Activated CD8-positive, alpha-beta T cell treated with anti-CD3 and anti-CD28 coated beads for 36 hours (primary cell): ENCODE results near the gene MYO18A. TPM values are rescaled to one million over a fixed set of nuclear protein-coding genes. Genes with fewer than 3 reads are reported as not detected.

ENCODE experiments used
- ATAC-seq: fragments of 200-7000 bp; cut with Tn5 transposase; one replicate; pipeline ENCODE4 v1.10.0; 2021; ENCODE audit warnings: mild to moderate bottlenecking, moderate library complexity
- CTCF ChIA-PET: fragments of 350-600 bp; sonication (Branson Sonifier 250); formaldehyde crosslinking; loops from one replicate; lab custom pipeline; 2021; ENCODE audit warnings: antibody characterized with exemption; lab: Charles Lee
- POLR2A ChIA-PET: fragments of 350-600 bp; sonication (Branson Sonifier 250); formaldehyde crosslinking; loops from one replicate; lab custom pipeline; 2021; ENCODE audit warnings: antibody characterized with exemption; lab: Charles Lee
- DNase-seq: peaks from one replicate; pipeline ENCODE4 v3.0.0-alpha.2; 2020
- H3K27ac Mint-ChIP-seq: one replicate; pipeline ENCODE4 v1.8.0; 2021; ENCODE audit warnings: mild to moderate bottlenecking, mixed read lengths
- H3K27me3 Mint-ChIP-seq: one replicate; pipeline ENCODE4 v1.8.0; 2021; ENCODE audit warnings: mixed read lengths
- H3K36me3 Mint-ChIP-seq: one replicate; pipeline ENCODE4 v1.8.0; 2021; ENCODE audit warnings: low read depth, mixed read lengths
- H3K4me1 Mint-ChIP-seq: one replicate; pipeline ENCODE4 v1.8.0; 2021; ENCODE audit warnings: low read depth, mixed read lengths
- H3K4me3 Mint-ChIP-seq: one replicate; pipeline ENCODE4 v1.8.0; 2021; ENCODE audit warnings: mild to moderate bottlenecking, moderate library complexity, mixed read lengths
- H3K9me3 Mint-ChIP-seq: one replicate; pipeline ENCODE4 v1.8.0; 2021; ENCODE audit warnings: mixed read lengths
- intact Hi-C: fragments of 100-400 bp; cut with micrococcal nuclease; formaldehyde crosslinking; loops from one replicate; pipeline ENCODE4 v1.10.0; 2022
- total RNA-seq, 2 experiments: library from RNA; stranded (reverse); gene quantifications; one replicate each; pipeline ENCODE4 v1.2.3, GENCODE V29; 2021
- TF ChIP-seq, protein P1 (sequence below): fragments of 200-600 bp; IDR thresholded peaks from one replicate; pipeline ENCODE4 v1.8.0; 2022; ENCODE audit warnings: antibody characterized with exemption, mild to moderate bottlenecking

The MYO18A gene
- total RNA-seq, 2 experiments from 2014 or later: 27.5 to 29.4 TPM

DNA sequence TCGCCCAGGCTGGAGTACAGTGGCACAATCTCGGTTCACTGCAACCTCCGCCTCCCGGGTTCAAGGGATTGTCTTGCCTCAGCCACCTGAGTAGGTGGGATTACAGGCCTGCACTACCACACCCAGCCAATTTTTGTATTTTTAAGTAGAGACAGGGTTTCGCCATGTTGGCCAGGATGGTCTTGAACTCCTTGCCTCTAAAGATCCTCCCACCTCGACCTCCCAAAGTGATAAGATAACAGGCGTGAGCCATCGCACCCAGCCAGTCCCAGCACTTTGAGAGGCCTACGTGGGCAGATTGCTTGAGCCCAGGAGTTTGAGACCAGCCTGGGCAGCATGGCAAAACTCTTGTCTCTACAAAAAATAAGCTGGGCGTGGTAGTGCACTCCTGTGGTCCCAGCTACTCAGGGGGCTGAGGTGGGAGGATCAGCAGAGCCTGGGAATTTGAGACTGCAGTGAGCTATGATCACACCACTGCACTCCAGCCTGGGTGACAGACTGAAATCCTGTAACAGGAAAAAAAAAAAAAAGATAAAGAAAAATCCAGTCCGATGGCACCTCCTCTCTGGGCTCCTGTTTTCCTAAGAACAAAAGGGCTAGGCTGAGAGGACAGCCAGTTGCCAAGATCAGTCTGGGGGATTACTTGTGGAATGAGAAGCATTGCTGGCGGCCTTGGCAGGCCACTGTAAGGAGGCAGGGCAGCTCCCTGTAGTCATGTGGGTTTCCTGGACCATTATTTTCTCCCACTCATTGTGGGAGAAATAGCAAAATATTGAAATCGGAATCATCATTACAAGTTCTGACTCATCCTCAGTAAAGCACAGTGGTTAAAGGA, 140.2 kb downstream of the MYO18A start:
- Mint-ChIP-seq H3K27ac (no peak overlapping the region), H3K36me3 (no peaks in the 10 kb centered on the region), H3K27me3 (peaks cover 6% of the 10 kb centered on the region), H3K4me1 (peaks cover 9% of the 10 kb centered on the region), H3K4me3 (no peak overlapping the region), H3K9me3 (no peaks in the 10 kb centered on the region)
- intact Hi-C loops: no loop called here
- ATAC-seq (no peak), DNase-seq (no peak)
- ChIA-PET POLR2A (interaction anchor here (0.5 kb wide), 1 partner anchor 42 kb away, joined by 3 read pairs; no protein-coding TSS in a partner anchor), CTCF (interaction anchor here (5.2 kb wide), 1 partner anchor 77 kb away, joined by 19 read pairs; no protein-coding TSS in a partner anchor)
- TF ChIP-seq, protein P1, sequence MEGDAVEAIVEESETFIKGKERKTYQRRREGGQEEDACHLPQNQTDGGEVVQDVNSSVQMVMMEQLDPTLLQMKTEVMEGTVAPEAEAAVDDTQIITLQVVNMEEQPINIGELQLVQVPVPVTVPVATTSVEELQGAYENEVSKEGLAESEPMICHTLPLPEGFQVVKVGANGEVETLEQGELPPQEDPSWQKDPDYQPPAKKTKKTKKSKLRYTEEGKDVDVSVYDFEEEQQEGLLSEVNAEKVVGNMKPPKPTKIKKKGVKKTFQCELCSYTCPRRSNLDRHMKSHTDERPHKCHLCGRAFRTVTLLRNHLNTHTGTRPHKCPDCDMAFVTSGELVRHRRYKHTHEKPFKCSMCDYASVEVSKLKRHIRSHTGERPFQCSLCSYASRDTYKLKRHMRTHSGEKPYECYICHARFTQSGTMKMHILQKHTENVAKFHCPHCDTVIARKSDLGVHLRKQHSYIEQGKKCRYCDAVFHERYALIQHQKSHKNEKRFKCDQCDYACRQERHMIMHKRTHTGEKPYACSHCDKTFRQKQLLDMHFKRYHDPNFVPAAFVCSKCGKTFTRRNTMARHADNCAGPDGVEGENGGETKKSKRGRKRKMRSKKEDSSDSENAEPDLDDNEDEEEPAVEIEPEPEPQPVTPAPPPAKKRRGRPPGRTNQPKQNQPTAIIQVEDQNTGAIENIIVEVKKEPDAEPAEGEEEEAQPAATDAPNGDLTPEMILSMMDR: no peak

DNA sequence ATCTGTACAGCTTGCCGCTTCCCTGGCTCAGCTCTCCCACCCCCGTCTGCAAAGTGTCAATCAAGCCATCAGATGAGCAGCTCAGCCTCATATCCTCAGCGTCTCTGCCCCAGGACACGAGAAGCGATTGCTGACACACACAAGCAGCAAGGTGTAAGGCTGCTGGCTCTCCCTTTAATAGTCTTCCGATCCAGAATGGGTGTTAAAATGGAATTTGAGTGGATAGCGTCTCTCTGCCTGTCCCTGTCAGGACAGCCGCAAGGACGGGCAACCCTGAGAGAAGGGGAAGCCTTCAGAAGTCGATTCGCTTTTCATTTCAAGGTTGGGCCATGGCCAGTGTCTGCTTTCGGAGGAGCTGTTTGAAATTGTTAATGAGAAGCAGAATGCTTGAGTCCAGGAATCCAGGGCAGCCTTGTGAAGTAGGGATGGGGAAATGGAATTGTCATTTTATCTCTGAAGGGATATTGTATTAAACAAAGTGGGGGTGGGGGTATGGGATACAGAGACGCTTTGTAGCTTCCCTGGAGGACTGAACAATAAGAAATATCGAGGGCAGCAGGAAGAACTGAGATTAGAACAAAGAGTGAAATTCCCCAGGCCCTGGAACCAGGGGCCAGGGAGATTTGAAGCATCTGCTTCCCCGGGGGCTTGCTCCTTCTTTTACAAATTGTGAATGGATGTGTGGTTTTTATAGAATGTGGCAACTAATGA, 142.0 kb downstream of the MYO18A start:
- TF ChIP-seq, protein P1: no peak
- POLR2A ChIA-PET: interaction anchor here (1.4 kb wide), 1 partner anchor 13 kb away, joined by 6 read pairs; no protein-coding TSS in a partner anchor
- ATAC-seq (no peak), DNase-seq (no peak)
- no peak overlapping the region for H3K27ac Mint-ChIP-seq
- H3K9me3 Mint-ChIP-seq: peaks cover 5% of the 10 kb centered on the region
- CTCF ChIA-PET: interaction anchor here (1.1 to 5.2 kb wide), 4 partner anchors 14 to 86 kb away, joined by 3 to 19 read pairs (median 4); no protein-coding TSS in a partner anchor
- intact Hi-C loops: no loop called here
- no peaks in the 10 kb centered on the region for H3K36me3 Mint-ChIP-seq
- no peak overlapping the region for H3K4me3 Mint-ChIP-seq
- peaks cover 9% of the 10 kb centered on the region for H3K4me1 Mint-ChIP-seq
- H3K27me3 Mint-ChIP-seq: peaks cover 11% of the 10 kb centered on the region

DNA sequence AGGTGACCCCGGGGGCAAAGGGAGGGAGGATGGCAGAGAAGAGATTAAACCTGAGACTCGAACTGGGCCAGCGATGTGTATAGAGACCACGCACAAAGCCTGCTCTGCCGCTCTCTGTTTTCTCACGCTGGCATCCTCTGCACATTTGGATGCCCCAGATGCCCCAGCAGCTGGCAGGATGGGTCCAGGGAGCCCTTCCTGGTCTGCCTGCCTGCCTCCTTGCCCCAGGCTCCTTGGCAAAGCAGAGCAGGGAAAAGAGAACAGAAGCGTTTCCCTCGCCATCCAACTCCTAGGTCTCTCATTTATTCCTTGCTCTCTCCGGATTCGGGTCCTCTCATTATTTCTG, 142.5 kb downstream of the MYO18A start:
- ATAC-seq: no peak
- Mint-ChIP-seq H3K9me3 (peaks cover 5% of the 10 kb centered on the region), H3K27me3 (peaks cover 13% of the 10 kb centered on the region), H3K4me3 (no peak overlapping the region), H3K36me3 (no peaks in the 10 kb centered on the region), H3K4me1 (peaks cover 7% of the 10 kb centered on the region), H3K27ac (no peak overlapping the region)
- no peak for DNase-seq
- TF ChIP-seq, protein P1: no peak
- POLR2A ChIA-PET: interaction anchor here (1.4 kb wide), 1 partner anchor 13 kb away, joined by 6 read pairs; no protein-coding TSS in a partner anchor
- intact Hi-C loops: no loop called here
- CTCF ChIA-PET: interaction anchor here (0.7 to 5.2 kb wide), 4 partner anchors 14 to 86 kb away, joined by 3 to 19 read pairs (median 4); no protein-coding TSS in a partner anchor

DNA sequence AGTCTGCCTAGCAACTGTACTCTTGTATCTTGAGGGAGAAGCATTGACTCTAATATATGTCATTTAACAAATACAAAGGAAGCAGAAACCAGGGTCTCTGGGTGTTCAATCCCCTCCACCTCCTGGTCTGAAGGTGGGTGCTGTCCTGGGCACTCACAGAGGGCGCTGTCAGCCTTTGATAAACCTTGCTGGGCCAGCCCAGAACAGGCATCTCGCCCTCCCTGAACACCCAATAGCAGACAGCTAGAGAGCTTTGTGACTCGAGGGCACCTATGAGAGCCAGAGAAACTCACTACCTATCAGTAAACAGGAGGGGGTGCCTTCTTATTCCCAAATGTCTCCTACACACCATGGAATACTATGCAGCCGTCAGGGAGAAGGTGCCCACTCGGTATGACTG, 143.6 kb downstream of the MYO18A start:
- Mint-ChIP-seq H3K36me3 (no peaks in the 10 kb centered on the region), H3K9me3 (peaks cover 5% of the 10 kb centered on the region), H3K4me3 (no peak overlapping the region), H3K4me1 (no peaks in the 10 kb centered on the region), H3K27ac (no peak overlapping the region), H3K27me3 (peaks cover 22% of the 10 kb centered on the region)
- intact Hi-C loops: no loop called here
- ATAC-seq (no peak), DNase-seq (no peak)
- TF ChIP-seq, protein P1: no peak
- POLR2A ChIA-PET: interaction anchor here (0.9 to 1.0 kb wide), 2 partner anchors 12 to 69 kb away, joined by 3 read pairs; no protein-coding TSS in a partner anchor
- CTCF ChIA-PET: interaction anchor here (1.4 to 5.2 kb wide), 2 partner anchors 13 to 80 kb away, joined by 3 to 19 read pairs; no protein-coding TSS in a partner anchor
